ENCODE data around the gene LRRC27. TPM values are rescaled to one million over a fixed set of nuclear protein-coding genes. Genes with fewer than 3 reads are reported as not detected.

Gene LRRC27
- total RNA-seq, 1 donor from 2014 or later: 3.8 TPM

DNA sequence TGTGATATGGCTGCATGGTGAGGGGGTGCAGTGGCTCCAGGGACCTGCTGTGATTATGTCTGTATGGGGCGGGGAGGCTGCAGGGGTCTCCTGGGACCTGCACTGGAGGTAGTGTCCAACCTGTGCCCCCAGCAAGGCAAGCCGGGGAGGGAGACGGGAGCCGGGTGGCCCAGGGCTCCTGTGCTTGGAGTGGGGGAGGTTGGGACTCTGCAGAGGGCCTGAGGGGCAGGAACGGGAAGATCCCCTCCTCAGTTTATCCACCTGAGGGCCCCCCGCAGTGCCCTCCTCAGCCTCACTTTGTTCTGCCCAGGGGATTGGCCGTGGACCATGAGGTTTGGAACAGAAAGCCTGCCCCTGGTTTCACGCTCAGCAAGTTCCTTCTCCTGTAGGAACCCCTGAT is 42.2 kb downstream of the LRRC27 start:
- peaks cover 4% of the 10 kb centered on the region for H3K27me3 ChIP-seq (ENCODE audit: low read depth)
- no peak overlapping the region for H3K4me3 ChIP-seq
- no peaks in the 10 kb centered on the region for H3K9me3 ChIP-seq (replicated peaks)
- intact Hi-C loops (cut with micrococcal nuclease): no loop called here
- TF ChIP-seq, protein P1, sequence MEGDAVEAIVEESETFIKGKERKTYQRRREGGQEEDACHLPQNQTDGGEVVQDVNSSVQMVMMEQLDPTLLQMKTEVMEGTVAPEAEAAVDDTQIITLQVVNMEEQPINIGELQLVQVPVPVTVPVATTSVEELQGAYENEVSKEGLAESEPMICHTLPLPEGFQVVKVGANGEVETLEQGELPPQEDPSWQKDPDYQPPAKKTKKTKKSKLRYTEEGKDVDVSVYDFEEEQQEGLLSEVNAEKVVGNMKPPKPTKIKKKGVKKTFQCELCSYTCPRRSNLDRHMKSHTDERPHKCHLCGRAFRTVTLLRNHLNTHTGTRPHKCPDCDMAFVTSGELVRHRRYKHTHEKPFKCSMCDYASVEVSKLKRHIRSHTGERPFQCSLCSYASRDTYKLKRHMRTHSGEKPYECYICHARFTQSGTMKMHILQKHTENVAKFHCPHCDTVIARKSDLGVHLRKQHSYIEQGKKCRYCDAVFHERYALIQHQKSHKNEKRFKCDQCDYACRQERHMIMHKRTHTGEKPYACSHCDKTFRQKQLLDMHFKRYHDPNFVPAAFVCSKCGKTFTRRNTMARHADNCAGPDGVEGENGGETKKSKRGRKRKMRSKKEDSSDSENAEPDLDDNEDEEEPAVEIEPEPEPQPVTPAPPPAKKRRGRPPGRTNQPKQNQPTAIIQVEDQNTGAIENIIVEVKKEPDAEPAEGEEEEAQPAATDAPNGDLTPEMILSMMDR (IDR thresholded peaks at IDR 0.05; ENCODE audit: borderline replicate concordance): no peak
- no peaks in the 10 kb centered on the region for H3K4me1 ChIP-seq
- no peak for DNase-seq
- H3K27ac ChIP-seq (replicated peaks): no peak overlapping the region
- H3K36me3 ChIP-seq: no peaks in the 10 kb centered on the region

DNA sequence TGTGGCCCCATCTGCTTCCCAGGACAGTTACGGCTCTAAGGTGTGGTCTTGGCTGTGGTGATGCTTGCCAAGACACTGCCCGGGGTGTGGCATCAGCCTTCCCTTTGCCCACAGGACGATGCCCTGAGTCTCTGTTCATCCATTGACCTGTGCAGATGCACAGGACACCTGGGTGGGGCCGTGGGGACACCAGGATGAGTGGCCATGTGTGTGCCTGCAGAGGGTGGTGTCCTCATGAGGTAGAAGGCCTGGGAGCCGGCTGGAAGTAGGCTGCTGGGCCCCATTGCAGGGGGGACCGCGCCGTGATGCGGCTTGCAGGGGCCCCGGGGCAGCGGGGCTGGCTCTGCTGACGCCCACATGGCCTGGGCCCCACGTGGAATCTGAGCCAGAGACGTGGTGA is 42.6 kb downstream of the LRRC27 start:
- Histone ChIP-seq H3K27me3 (ENCODE audit: low read depth) (peaks cover 4% of the 10 kb centered on the region), H3K36me3 (no peaks in the 10 kb centered on the region), H3K9me3 (replicated peaks) (no peaks in the 10 kb centered on the region), H3K4me3 (no peak overlapping the region), H3K4me1 (no peaks in the 10 kb centered on the region), H3K27ac (replicated peaks) (no peak overlapping the region)
- DNase-seq: no peak
- TF ChIP-seq, protein P1 (IDR thresholded peaks at IDR 0.05; ENCODE audit: borderline replicate concordance): no peak
- intact Hi-C loops (cut with micrococcal nuclease): no loop called here

DNA sequence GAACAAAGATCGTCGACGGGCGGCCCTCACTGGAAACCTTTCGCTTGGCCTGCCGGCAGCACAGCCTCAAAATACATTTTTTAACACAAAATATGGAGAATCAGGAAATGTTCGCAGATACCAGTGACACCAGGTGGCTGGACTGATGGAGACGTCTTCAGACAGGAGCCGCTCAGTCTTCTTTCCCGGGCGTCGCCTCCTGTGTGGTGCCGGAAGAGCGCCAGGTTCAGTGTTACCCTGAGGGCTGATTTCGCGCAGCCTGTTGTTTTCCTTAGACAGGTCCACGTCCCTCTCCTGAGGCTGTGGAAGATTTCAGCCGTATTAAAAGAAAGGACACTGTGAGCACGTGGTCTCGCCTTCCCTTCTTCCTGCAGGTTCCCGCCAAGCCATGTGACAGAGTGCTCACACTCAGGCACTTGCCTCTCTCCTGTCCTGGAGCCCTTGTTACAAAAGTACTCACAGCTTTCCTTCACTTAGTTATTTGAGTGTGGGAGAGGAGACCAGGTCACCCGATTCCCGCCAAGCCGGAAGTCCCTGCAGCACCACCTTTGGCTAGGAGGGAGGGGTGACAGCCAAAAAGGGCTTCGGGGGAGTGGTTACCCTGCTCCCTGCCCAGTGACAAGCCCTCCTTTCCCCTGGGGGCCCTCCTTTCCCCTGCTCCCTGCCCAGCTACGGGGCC is 43.3 kb downstream of the LRRC27 start:
- Histone ChIP-seq H3K4me1 (no peaks in the 10 kb centered on the region), H3K27ac (replicated peaks) (no peak overlapping the region), H3K36me3 (no peaks in the 10 kb centered on the region), H3K27me3 (ENCODE audit: low read depth) (peaks cover 4% of the 10 kb centered on the region), H3K9me3 (replicated peaks) (no peaks in the 10 kb centered on the region), H3K4me3 (no peak overlapping the region)
- no peak for DNase-seq
- TF ChIP-seq, protein P1 (IDR thresholded peaks at IDR 0.05; ENCODE audit: borderline replicate concordance): no peak
- intact Hi-C loops (cut with micrococcal nuclease): no loop called here

DNA sequence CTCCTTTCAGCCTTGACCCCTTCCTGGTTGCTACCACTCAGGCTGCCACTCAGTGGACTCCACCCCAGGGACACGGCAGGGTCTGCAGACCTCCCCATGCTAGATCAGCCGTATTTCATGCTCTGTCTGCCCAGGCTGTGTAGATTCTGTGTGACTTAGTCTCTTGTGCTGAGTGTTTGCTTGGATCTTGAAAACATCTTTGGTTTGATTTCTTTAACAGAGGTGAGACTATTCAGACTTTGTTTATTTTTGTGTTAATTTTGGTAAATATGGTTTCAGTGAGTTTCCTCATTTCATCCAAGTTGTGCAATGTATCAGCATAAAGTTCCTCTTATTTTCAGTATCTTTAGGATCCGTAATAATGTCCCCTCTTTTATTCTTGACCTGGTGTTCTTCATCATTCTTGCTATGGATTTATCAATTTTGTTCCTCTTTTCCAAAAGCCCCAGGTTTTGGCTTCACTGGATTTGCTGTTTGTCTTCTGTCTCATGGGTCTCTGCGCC is 43.9 kb downstream of the LRRC27 start:
- intact Hi-C loops (cut with micrococcal nuclease): no loop called here
- Histone ChIP-seq H3K27ac (replicated peaks) (no peak overlapping the region), H3K27me3 (ENCODE audit: low read depth) (peaks cover 4% of the 10 kb centered on the region), H3K36me3 (no peaks in the 10 kb centered on the region), H3K9me3 (replicated peaks) (no peaks in the 10 kb centered on the region), H3K4me3 (no peak overlapping the region), H3K4me1 (no peaks in the 10 kb centered on the region)
- DNase-seq: no peak
- TF ChIP-seq, protein P1 (IDR thresholded peaks at IDR 0.05; ENCODE audit: borderline replicate concordance): no peak

DNA sequence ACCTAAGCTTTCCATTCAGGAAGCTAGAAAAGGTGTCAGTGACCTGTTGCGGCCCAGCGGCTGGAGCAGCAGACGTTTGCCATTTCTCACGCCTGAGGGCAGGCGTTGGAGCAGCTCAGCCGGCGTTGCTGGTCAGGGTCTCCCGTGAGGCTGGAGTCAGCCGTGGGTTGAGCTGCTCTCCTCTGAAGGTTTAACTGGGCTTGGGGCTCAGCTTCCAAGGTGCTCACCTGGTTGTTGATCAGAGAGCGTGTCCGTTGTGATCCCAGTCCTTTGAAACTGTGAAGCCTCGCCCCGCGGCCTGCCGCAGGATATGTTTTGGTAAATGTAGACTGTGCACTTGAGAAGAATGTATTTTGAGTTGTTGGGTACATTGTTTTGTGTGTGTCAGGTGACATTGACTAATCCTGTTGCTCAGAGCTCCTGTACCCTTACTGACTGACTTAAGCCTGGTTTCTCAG is 44.4 kb downstream of the LRRC27 start:
- TF ChIP-seq, protein P1 (IDR thresholded peaks at IDR 0.05; ENCODE audit: borderline replicate concordance): no peak
- Histone ChIP-seq H3K36me3 (no peaks in the 10 kb centered on the region), H3K27me3 (ENCODE audit: low read depth) (peaks cover 4% of the 10 kb centered on the region), H3K27ac (replicated peaks) (no peak overlapping the region), H3K4me3 (no peak overlapping the region), H3K4me1 (no peaks in the 10 kb centered on the region), H3K9me3 (replicated peaks) (peaks cover 3% of the 10 kb centered on the region)
- intact Hi-C loops (cut with micrococcal nuclease): no loop called here
- DNase-seq: no peak
